GM19324 (cell line): ENCODE results near the gene SLC25A1.
"Not testable (repeated sequence)": the region's sequence is repeated elsewhere in the genome, so short reads cannot be mapped to it uniquely, and the experiment has no call there.

ENCODE experiments used
- ATAC-seq: cut with Tn5 transposase; IDR thresholded peaks from one replicate; pipeline ENCODE4 v1.9.1; 2021; ENCODE audit warnings: mild to moderate bottlenecking, moderate library complexity; ENCODE audit not compliant: unreplicated experiment, low FRiP score

The SLC25A1 gene

GRCh38 chr22:19169002-19169946 lies 9.3 kb downstream of the SLC25A1 start:
- ATAC-seq, result no peak

GRCh38 chr22:19168088-19168890 lies 10.2 kb downstream of the SLC25A1 start:
- no peak for ATAC-seq

- no peak for ATAC-seq
Observed at GRCh38 chr22:19167106-19167869, 11.2 kb downstream of the SLC25A1 start.

- ATAC-seq, result no peak
Observed at GRCh38 chr22:19166421-19166820, 12.1 kb downstream of the SLC25A1 start.

GRCh38 chr22:19164425-19164824 lies 14.1 kb downstream of the SLC25A1 start:
- no peak for ATAC-seq

- ATAC-seq, result not testable (repeated sequence)
Observed at GRCh38 chr22:19158649-19159048, 19.9 kb downstream of the SLC25A1 start.

GRCh38 chr22:19156109-19156508 lies 22.4 kb downstream of the SLC25A1 start:
- not testable (repeated sequence) for ATAC-seq

GRCh38 chr22:19152942-19153883 lies 25.3 kb downstream of the SLC25A1 start:
- ATAC-seq, result no peak

- no peak for ATAC-seq
Observed at GRCh38 chr22:19151329-19152191, 27.0 kb downstream of the SLC25A1 start.

- no peak for ATAC-seq
Observed at GRCh38 chr22:19150482-19151328, 27.8 kb downstream of the SLC25A1 start.

- no peak for ATAC-seq
Observed at GRCh38 chr22:19149991-19150390, 28.5 kb downstream of the SLC25A1 start, which contains the start of gene GSC2. GSC2 (minus strand) TSS chr22:19150292; CDS start chr22:19150283, 9 bp downstream.

GRCh38 chr22:19149047-19149883 lies 29.3 kb downstream of the SLC25A1 start:
- no peak for ATAC-seq

- ATAC-seq, result no peak
Observed at GRCh38 chr22:19148417-19149046, 30.0 kb downstream of the SLC25A1 start.

GRCh38 chr22:19147195-19147780 lies 31.2 kb downstream of the SLC25A1 start:
- ATAC-seq, result no peak

GRCh38 chr22:19146215-19146968 lies 32.1 kb downstream of the SLC25A1 start:
- no peak for ATAC-seq
